ENCODE data around the gene TIMM10. TPM values are rescaled to one million over a fixed set of nuclear protein-coding genes. Genes with fewer than 3 reads are reported as not detected.

Gene TIMM10
- polyA plus RNA-seq, 3 donors, result 30.4 to 62.1 (median 58.3) TPM

GRCh38 chr11:57567515-57568329, 37.2 kb upstream of the TIMM10 start, which contains the start of gene UBE2L6:
Gene UBE2L6, minus strand, starts transcription at chr11:57567672. Its CDS starts 61 bp downstream, at chr11:57567611.
- H3K36me3 ChIP-seq (replicated peaks in 1 of 2; ENCODE audit: control insufficient read depth in 1 of 2, insufficient read depth in 2 of 2, low read length in 2 of 2), result peaks cover under 1 to 1% of the 10 kb centered on the region in 2 donors
- intact Hi-C loops (cut with micrococcal nuclease), result loop anchor here (2.0 to 5.0 kb wide), 5 partner anchors 73 to 235 kb away; partner anchors contain the start of gene ZDHHC5 (in 1 of the 2)
- H3K9me3 Mint-ChIP-seq, result no peaks in the 10 kb centered on the region
- H3K9me3 ChIP-seq (replicated peaks in 1 of 2; ENCODE audit: control insufficient read depth in 1 of 2, insufficient read depth in 1 of 2, low read length in 2 of 2), result no peaks in the 10 kb centered on the region
- H3K27me3 ChIP-seq (ENCODE audit: control insufficient read depth in 2 of 2, insufficient read depth in 2 of 2, low read length in 2 of 2), result no peaks in the 10 kb centered on the region
- peaks cover 2 to 10% of the 10 kb centered on the region in 2 donors for H3K36me3 Mint-ChIP-seq
- peak within 1 kb of the TSS; percentile 76 for H3K9ac ChIP-seq (ENCODE audit: insufficient read depth, low read length, poor library complexity, severe bottlenecking)
- TF ChIP-seq CTCF (IDR thresholded peaks at IDR 0.05), result peak; percentile 98
- DNase-seq, result peak in 1 of 3 donors; percentile 15
- WGBS (ENCODE audit: insufficient coverage), result under 1% methylated on average over 69 of the region's 92 CpGs
- peak within 1 kb of the TSS; percentile 96 for H3K4me2 ChIP-seq (replicated peaks; ENCODE audit: extremely low read depth, low read length, poor library complexity, severe bottlenecking)
- peak within 1 kb of the TSS; percentile 63 to 93 for H3K27ac ChIP-seq (ENCODE audit: low read depth in 1 of 2, low read length in 2 of 2)
- H3K4me1 ChIP-seq (ENCODE audit: control insufficient read depth in 1 of 2, insufficient read depth in 2 of 2, low read length in 2 of 2), result peaks cover 42 to 58% of the 10 kb centered on the region in 2 donors
- H3K4me1 Mint-ChIP-seq, result peaks cover 56% of the 10 kb centered on the region
- H2AFZ ChIP-seq (ENCODE audit: insufficient read depth, low read depth, low read length, poor library complexity, severe bottlenecking), result peak within 1 kb of the TSS; percentile 98
- peak within 1 kb of the TSS; percentile 69 to 100 (median 98) for H3K4me3 ChIP-seq (replicated peaks in 1 of 3; ENCODE audit: low read depth in 2 of 3, low read length in 3 of 3)
- peak within 1 kb of the TSS; percentile 97 to 98 for H3K4me3 Mint-ChIP-seq
- peak within 1 kb of the TSS; percentile 84 to 95 (median 93) for H3K27ac Mint-ChIP-seq
- peaks cover 0 to 2% (median 0%) of the 10 kb centered on the region in 3 donors for H3K27me3 Mint-ChIP-seq (ENCODE audit: low read depth in 3 of 3)
- peaks cover 16% of the 10 kb centered on the region for H4K20me1 ChIP-seq (ENCODE audit: insufficient read depth, low read length)
- H3K79me2 ChIP-seq (ENCODE audit: insufficient read depth, low read length), result peaks cover 46% of the 10 kb centered on the region

GRCh38 chr11:57566905-57567514, 36.5 kb upstream of the TIMM10 start:
- intact Hi-C loops (cut with micrococcal nuclease), result loop anchor here (2.0 to 5.0 kb wide), 3 partner anchors 80 to 235 kb away; partner anchors contain the start of gene ZDHHC5 (in 1 of the 2)
- H4K20me1 ChIP-seq (ENCODE audit: insufficient read depth, low read length), result peaks cover 23% of the 10 kb centered on the region
- peak overlapping the region; percentile 95 to 98 for H3K4me3 Mint-ChIP-seq

More at GRCh38 chr11:57566905-57567514, 36.5 kb upstream of the TIMM10 start:
- TF ChIP-seq CTCF (IDR thresholded peaks at IDR 0.05), result no peak
- peak overlapping the region; percentile 96 for H3K4me2 ChIP-seq (replicated peaks; ENCODE audit: extremely low read depth, low read length, poor library complexity, severe bottlenecking)
- Mint-ChIP-seq H3K9me3 (no peaks in the 10 kb centered on the region), H3K27ac (peak overlapping the region; percentile 84 to 95 (median 93)), H3K4me1 (peaks cover 53% of the 10 kb centered on the region), H3K27me3 (ENCODE audit: low read depth in 3 of 3) (peaks cover 0 to under 1% (median 0%) of the 10 kb centered on the region in 3 donors), H3K36me3 (peaks cover 7 to 16% of the 10 kb centered on the region in 2 donors)
- peak overlapping the region; percentile 98 for H2AFZ ChIP-seq (ENCODE audit: insufficient read depth, low read depth, low read length, poor library complexity, severe bottlenecking)
- peak overlapping the region; percentile 69 to 100 (median 98) for H3K4me3 ChIP-seq (replicated peaks in 1 of 3; ENCODE audit: low read depth in 2 of 3, low read length in 3 of 3)
- H3K9me3 ChIP-seq (replicated peaks in 1 of 2; ENCODE audit: control insufficient read depth in 1 of 2, insufficient read depth in 1 of 2, low read length in 2 of 2), result no peaks in the 10 kb centered on the region
- H3K36me3 ChIP-seq (replicated peaks in 1 of 2; ENCODE audit: control insufficient read depth in 1 of 2, insufficient read depth in 2 of 2, low read length in 2 of 2), result peaks cover 7 to 8% of the 10 kb centered on the region in 2 donors
- peak; percentile 8 to 20 (median 14) for DNase-seq
- H3K9ac ChIP-seq (ENCODE audit: insufficient read depth, low read length, poor library complexity, severe bottlenecking), result peak overlapping the region; percentile 76
- H3K79me2 ChIP-seq (ENCODE audit: insufficient read depth, low read length), result peaks cover 53% of the 10 kb centered on the region
- peaks cover 39 to 51% of the 10 kb centered on the region in 2 donors for H3K4me1 ChIP-seq (ENCODE audit: control insufficient read depth in 1 of 2, insufficient read depth in 2 of 2, low read length in 2 of 2)
- H3K27ac ChIP-seq (ENCODE audit: low read depth in 1 of 2, low read length in 2 of 2), result peak overlapping the region; percentile 63 to 93
- no peaks in the 10 kb centered on the region for H3K27me3 ChIP-seq (ENCODE audit: control insufficient read depth in 2 of 2, insufficient read depth in 2 of 2, low read length in 2 of 2)
- 2% methylated on average over 7 of the region's 15 CpGs for WGBS (ENCODE audit: insufficient coverage)
